HG03103 (cell line): Measurements from ENCODE around the gene TMEM129.

Experiments
- ATAC-seq: cut with Tn5 transposase; IDR thresholded peaks from one replicate; pipeline ENCODE4 v1.9.1; 2021; ENCODE audit warnings: low read depth; ENCODE audit not compliant: unreplicated experiment

TMEM129 gene

GRCh38 chr4:1745165-1745564, 24.0 kb upstream of the TMEM129 start:
- ATAC-seq: no peak

- ATAC-seq: no peak
Measured at GRCh38 chr4:1744552-1744951, 23.4 kb upstream of the TMEM129 start.

GRCh38 chr4:1743975-1744374, 22.9 kb upstream of the TMEM129 start:
- ATAC-seq: no peak

GRCh38 chr4:1743551-1743950, 22.4 kb upstream of the TMEM129 start:
- ATAC-seq: no peak

- no peak for ATAC-seq
Measured at GRCh38 chr4:1741208-1741607, 20.1 kb upstream of the TMEM129 start.

GRCh38 chr4:1740021-1740545, 19.0 kb upstream of the TMEM129 start:
- no peak for ATAC-seq

GRCh38 chr4:1739358-1739757, 18.2 kb upstream of the TMEM129 start:
- ATAC-seq: no peak

- no peak for ATAC-seq
Measured at GRCh38 chr4:1738410-1738809, 17.3 kb upstream of the TMEM129 start.

GRCh38 chr4:1737666-1738065, 16.5 kb upstream of the TMEM129 start:
- ATAC-seq: no peak

GRCh38 chr4:1736812-1737211, 15.7 kb upstream of the TMEM129 start:
- no peak for ATAC-seq

GRCh38 chr4:1735215-1735614, 14.1 kb upstream of the TMEM129 start:
- ATAC-seq: no peak

- no peak for ATAC-seq
Measured at GRCh38 chr4:1732911-1733310, 11.8 kb upstream of the TMEM129 start.

GRCh38 chr4:1731180-1731579, 10.1 kb upstream of the TMEM129 start:
- ATAC-seq: no peak

GRCh38 chr4:1730532-1731135, 9.5 kb upstream of the TMEM129 start:
- ATAC-seq: no peak

GRCh38 chr4:1728061-1728980, 7.2 kb upstream of the TMEM129 start:
- no peak for ATAC-seq

- no peak for ATAC-seq
Measured at GRCh38 chr4:1727117-1728031, 6.3 kb upstream of the TMEM129 start.

GRCh38 chr4:1726146-1726934, 5.2 kb upstream of the TMEM129 start:
- no peak for ATAC-seq

GRCh38 chr4:1725521-1725920, 4.4 kb upstream of the TMEM129 start:
- no peak for ATAC-seq

- no peak for ATAC-seq
Measured at GRCh38 chr4:1723131-1723801, 2.1 kb upstream of the TMEM129 start.
